ENCODE measurements around the gene DGKB.
A peak's percentile ranks its signal among the peaks of the same experiment; 100 is the strongest.

DGKB gene

DNA sequence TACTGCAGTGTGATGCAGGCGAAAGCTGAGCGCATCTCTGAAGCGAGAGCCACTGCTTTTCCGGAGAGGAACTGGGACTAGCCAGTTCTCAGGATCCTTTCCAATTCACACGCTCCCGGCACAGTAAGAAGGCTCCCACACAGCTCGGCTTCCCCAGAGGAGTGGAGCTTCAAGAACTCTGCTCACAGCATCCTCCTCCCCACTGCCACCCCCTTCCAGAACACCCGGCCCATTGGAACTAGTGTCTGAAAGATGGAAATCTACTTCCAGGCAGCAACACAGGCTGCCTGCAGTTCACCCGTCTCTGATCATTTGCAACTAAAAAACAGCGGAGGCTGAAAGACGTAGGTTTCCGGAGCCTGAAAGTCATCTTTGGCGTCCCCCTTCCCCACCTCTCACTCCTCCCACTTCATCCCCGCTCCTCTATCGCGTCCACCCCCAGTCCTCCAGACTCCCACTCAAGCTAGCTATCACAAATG, at the start of gene DGKB:
Gene DGKB (minus strand): TSS at position 163 of the 479 bp plus-strand sequence.
- peak; percentile 55 for DNase-seq

DNA sequence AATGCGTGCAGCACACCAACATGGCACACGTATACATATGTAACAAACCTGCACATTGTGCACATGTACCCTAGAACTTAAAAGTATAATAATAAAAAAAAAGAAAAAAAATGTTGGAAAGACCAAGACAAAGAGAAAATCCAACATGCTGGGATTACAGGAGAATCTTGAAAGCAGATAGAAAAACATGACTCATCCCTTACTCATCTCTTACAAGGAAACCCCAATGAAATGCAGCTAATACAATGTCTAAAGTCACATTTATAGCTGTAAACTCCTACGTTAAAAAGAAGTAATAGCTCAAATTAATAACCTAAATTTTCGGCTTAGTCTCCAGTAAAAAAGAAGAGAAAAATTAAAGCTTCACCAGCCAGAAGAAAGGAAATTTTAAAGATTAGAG, 47.5 kb upstream of the DGKB start:
- DNase-seq = no peak

DNA sequence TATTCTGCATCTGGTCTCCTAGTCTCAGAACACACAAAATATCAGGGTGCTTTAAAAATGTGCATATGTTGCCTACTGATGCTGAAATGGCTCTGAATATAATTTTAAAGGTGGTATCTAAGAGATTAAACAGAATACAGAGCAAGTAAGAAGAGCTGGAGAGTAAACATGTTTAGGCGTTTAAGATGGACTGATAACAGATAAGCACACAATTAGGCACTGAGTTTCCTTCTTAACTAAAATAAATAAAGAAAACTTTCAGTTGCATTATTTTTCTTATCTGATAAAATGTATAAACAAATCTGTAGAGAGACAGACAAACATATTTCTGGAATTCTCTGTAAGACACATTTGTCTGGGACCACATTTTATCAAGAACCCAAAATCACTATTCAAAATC, 35.6 kb upstream of the DGKB start:
- no peak for DNase-seq

DNA sequence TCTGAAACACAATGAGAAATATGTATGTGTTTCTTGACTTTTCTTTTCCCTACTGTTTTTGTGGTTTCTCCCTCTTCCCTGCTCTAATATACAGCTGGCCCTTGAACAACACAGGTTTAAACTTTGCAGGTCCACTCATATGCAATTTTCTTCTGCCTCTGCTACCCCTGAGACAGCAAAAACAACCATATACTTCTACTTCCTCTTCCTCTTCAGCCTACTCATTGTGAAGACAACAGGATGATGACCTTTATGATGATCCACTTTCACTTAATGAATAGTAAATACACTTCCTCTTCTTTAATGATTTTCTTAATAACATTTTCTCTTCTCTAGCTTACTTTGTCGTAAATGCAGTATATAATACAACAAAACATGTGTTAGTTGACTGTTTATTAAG, 35.0 kb upstream of the DGKB start:
- no peak for DNase-seq

DNA sequence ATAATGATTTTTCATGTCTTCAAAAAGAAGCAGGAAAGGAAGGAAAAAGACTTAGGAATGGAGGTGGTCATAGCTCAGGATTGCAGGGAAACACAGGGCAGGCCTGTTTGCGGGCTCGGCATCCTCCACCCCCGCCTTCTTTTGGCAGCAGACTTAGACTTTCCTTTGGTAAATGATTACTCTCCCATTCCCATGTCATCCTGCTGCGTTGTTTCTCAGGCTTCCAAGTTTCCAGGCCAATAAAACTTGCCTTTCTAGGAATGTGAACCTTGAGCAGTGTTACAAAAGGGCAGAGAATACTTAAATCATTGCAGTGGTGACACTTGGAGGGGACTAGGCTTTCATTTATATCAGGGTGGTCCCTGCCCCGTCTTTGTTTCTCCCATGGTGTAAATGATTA, 34.0 kb upstream of the DGKB start:
- DNase-seq = no peak

DNA sequence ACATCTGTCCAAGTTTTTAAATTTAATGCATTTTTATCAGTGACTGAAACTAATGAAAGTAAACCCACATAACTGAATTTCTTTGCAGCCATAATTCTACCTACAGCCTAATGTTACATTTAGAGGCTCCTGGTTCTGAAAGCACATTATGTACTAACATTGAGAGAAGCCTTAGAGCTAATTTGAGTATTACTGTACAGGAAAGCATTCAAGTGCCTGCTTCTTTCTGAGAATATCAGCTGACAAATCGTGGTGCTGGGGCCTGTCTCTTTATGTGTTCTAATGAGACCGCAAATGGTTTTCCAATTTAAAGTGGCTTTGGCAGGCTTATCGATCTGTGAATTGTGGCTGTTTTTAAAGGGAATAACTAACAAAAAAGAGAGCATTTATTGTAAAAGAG, 32.3 kb upstream of the DGKB start:
- DNase-seq = no peak

DNA sequence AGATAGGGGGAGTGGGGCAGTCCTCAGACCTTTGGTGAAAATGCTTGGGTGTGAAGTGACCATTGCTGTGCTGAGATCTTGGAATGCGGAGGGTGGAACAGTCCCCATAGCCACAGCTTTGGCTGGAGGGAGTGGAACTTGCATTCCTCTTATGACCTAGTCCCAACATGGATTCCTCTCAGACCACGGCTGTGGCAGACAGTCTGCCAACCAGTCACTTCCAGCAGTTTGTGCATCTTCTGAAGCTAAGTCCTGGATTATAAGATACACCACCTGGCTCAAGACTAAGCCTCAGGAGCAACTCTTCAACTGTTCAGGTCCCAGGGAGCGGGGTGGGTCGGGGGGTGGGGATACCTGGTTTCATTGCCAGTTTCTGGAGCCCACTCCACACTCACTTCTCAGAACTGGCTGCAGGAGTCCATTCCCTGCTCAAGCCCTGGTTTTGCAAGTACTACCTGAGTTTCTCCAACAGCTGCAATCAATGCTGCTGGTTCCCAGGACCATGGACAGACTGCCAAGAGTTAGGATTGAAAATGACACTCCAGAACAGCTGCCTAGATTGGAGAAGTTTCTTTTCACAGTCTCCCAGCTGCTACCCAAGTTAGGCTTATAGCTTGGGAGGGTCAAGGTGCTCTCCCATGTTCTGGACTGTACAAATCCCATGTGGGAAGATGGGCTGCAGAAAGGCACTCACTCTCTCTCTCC, 29.1 kb upstream of the DGKB start:
- no peak for DNase-seq

DNA sequence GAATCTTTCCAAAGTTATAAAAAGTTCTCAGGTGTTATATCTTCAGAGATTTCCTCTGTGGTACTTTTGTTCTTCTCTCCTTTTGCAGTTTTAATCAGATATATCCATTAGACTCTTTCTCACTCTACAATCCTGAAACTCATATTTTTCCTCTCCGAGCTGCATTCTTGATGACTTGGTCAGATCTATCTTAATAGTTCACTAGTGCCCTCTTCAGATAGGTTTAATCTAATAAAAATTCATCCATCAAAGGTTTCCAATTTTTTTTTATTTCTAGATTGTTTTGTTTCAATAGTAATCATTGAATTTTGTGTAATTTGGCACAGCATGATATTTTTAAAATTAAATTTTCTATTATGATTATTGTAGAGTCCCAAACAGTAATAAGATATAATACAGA, 21.8 kb upstream of the DGKB start:
- no peak for DNase-seq

DNA sequence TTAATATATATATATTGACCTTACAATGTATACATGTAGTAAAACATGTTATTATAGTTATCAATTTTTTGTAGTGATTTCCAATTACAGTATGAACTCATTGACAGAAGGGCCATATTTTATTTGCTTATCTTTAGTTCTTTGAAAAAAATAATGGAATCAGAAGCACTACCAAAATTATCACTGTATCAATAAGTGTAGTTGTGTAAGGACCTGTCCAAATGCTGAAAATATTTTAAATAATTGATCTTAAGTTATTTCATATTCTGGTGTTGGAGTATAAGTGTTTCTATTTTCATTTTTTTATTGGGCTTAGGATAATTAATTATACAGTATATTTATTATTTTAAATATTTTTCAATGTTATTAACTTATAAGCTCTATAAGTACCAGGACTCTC, 8.5 kb upstream of the DGKB start:
- no peak for DNase-seq

DNA sequence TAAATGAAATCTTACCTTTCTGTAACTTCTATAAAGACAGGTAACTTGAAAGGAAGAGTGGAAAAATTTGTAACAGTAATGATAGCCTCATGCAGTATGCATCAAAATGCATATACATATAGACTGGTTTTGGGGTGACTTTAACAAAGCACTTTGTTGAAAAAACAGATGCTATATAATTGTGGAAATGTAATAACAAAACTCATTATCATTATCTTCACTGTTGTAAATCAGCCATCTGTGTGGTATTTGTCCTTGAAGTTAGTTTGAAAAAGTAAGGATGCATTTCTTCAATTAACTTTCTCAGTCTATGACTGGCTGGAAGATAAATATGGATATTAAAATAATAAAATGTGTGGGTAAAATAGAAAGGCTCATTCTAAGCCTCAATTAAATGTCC, 6.1 kb upstream of the DGKB start:
- DNase-seq = no peak

DNA sequence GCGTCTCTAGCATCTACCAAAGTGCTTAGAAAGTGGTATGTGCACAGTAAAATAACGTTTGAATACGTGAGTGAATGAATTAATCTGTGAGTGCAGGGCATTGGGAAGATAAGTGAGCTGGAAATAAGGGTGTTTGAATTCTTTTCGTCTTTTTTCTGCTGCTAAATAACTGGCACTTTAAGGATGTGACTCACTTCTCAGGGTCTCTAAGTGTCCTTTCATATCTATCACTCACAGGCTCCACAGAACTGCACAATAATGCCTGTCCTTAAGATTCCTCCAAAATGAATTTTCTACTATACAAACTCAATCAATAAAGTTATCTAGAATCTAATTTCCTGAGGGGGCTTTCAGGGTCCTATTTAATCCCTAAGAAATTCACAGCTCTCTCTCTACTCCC, 3.2 kb upstream of the DGKB start:
- no peak for DNase-seq

DNA sequence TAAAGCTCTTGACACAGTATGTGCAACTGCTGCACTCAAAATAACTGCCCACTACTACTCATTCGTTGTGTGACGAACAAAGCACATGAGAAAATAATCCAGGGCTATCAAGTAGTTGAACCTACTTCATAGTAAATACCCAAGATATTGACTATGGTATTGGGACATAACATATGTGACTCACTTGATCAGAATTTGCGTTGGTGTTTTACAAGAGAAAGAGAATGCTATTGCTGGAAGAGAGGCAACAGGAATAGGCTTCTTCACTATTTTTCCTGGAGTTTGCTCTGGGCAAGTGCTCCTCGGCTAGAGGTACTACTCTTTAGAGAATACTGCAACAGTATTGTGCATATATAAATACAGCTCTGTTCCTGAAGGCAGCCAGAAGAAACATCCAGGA, 2.5 kb downstream of the DGKB start:
- DNase-seq = no peak

DNA sequence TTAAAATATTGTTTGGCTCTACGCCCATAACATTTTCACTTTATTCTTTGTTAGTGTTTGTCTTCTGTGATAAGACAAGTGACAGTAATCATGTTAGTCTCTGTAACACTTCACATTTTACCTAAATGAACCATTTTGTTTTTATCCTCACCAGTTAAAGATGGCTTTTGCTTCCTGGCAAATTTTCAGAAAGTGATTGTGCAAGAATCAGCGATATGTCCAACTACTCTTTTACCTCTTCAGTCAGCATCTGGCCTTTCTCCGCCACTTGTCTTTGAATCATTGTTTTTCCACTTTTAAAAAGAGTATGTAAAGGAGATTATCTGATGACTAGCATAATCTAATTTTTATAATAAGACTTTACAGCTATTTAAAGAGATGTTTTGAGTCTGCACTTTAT, 3.5 kb downstream of the DGKB start:
- no peak for DNase-seq

DNA sequence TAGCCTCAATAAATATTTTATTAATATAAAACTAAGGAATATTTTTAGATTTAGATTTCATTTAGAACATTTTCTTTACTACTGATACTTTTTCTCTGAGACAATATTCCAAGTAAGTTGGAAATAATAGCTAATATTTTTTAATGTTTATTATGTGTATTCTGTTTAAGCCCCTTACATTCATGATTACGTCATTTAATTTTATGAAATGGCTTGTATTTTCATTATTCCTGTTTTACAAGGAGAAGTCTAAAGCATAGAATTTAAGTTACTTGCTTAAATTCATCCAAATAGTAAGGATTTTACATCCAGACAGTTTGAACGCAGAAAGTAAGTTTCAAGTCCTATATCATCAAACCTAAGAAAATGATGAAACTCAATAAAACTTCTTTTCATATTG, 6.1 kb downstream of the DGKB start:
- DNase-seq = no peak

DNA sequence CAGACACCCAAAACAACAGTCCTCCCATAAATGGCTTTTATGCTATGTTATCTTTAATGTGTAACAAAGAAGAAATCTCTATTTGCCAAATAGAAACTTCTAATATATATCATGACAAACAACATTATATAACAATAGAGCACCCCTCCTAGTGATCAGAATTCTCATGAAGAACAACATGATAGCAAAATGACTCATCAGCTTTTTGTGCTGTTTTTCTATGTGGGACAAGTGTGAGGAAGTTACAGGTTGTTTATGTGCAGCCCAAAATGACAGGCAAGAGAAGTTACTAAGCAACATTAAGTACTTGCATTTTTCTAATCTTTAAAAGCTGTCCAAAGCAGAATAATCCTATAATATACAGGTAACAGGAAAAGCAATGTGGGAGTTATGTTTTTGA, 7.7 kb downstream of the DGKB start:
- no peak for DNase-seq

DNA sequence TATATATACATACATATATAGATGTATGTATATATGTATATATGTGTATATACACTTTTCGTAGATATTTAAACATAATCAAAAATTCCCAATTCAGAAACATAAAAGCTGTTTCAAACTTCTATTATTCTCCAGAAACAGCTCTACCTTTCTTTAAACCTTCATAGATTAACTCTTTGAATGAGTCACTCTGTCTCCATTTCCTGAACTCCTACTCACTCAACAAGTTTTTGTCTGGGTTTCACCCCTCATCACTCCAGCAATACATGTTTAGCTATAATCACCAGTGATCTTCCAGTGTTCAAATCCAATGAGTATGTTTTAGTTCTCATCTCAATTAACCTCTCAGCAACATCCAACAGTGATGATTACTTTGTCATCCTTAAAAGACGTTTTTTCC, 9.6 kb downstream of the DGKB start:
- no peak for DNase-seq

DNA sequence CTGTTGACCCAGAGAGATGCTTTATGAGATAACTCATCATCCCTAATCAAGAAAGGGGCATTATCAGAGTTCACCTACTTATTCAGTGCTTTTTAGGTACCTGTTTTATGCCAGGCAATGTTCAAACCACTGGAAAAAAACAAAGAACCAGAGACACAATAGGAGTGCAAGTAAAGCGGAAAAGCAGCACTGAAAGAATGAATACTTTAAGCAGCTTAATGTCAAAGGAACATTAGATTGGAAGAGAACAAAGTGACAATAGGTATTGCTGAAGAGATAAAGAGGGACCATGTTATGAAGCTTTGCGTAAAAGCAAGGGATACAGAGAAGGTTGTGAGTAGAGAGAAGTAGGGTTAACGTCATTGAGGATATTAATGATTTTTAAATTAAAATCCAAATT, 11.3 kb downstream of the DGKB start:
- no peak for DNase-seq

DNA sequence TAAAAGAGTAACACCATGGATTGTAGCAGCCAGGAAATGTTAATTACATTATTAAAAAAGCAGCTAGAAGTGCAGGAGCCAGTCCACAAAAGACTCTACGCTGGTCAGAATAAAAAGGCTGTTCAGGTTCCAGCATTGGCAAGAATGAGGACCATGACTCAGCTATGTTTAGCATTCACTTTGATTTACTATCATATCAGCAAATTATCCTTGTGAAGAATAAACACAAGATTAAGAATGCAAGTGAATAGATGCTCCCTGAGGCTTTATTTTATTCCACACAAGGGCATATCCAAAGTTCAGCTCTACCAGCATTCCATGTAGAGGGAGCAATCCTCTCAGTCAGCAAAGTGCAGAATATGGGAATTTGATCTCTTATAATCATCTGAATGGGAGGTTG, 13.6 kb downstream of the DGKB start:
- DNase-seq = no peak

DNA sequence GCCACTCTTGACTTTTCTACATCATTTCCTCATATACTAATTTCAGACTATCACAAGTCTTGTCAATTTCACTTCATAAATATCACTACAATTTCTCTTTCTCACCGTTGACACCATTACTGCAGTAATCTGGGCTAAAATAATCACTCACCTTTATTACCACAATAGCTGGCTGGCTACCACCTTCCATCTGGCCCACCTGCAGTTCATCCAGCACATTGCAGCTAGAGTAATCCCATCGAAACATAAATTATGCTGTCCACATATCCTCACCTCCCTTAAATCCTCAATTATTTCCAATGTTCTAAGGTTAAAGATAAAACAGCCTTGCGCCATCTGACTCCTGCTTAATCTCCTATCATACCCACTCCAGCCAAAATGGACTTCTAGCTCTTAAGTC, 16.0 kb downstream of the DGKB start:
- no peak for DNase-seq

DNA sequence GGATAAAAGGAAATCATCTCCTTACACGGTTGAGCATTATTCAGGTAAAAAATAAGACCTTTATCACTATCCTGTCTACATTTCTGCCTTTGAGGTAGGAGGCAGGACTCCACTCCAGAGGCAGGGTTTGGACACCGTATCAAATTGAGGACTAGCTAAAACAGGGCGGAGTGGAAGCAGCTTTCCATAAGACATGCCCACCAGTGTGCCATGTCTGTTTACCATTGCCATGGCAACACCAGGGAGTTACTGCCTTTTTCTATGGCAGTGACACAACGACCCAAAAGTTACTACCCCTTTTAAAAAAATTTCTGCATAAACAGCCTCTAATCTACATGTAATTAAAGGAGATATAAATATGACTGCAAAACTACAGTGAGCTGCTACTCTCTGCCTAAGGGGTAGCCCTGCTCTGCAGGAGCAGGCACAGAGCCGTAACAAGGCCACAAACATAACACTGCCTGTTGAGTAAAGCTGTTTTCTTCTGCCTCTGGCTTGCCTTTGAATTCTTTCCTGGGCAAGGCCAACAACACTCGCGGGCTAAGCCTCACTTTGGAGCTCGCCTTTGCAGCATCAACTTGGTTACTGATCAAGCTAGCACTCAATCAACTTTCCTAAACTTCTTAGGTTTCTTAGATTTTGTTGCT, 26.5 kb downstream of the DGKB start:
- no peak for DNase-seq

DNA sequence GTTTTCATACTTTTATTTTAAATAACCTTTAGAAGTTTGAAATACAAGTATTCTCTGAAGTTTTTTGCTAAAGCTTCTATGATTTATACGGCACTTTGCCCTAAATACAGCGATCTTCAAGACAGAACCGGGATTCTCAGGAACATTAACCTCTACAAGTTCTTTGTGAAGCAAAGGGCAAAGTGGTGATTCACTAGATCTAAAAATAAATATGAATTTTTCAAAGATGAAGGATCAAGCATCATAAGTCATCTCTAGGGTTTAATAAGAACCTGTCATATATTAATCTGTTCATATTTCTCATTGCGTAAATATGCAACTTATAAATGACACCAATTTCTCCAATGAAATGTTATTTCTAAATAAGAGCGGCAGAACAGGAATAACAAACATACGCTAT, 30.7 kb downstream of the DGKB start:
- no peak for DNase-seq

DNA sequence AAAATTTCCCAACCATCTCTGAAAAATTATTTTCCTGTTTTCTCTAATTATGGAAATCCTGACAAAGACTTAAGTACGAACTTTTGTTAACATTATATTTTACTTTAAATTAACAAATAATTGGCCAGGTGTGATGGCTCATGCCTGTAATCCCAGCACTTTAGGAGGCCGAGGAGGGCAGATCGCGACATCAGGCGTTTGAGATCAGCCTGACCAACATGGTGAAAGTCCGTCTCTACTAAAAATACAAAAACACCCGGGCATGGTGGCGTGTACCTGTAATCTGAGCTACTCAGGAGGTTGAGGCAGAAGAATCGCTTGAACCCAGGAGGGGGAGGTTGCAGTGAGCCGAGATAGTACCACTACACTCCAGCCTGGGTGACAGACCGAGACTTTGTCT, 32.2 kb downstream of the DGKB start:
- no peak for DNase-seq

DNA sequence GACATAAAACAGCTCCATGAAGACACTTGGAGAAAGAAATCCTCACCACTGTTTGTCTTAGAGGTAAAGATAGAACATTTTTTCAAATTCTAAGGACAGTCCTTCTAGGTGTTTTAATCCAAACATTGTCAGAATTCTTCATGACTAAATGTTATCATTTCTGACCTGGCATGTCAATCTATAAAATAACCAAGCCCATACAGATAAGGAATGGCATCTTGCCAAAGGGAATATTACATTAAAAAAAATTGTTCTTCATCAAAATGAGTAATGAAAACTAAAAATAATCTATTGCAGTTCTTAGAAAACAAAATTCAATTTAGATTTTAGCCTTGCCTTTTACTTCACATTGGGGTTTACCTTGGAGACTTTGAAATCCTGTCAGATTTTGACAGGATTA, 33.6 kb downstream of the DGKB start:
- DNase-seq = no peak

DNA sequence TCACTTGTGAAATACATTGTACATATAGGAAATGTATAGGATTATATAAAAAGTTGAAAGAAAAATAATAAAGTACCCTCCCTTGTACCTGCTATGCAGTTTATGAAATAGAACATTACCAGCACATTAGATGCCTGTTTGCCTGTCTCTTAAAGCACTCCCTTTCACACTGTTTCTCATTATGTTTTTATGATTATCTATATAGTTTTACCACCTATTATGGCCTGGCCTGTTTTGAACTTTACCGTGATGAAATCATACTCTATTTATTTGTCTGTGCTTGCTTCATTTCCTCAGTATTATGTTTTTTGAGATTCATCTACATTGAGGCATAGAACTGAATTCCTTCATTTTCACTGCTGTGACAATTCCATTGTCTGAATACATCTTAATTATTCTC, 41.1 kb downstream of the DGKB start:
- no peak for DNase-seq

DNA sequence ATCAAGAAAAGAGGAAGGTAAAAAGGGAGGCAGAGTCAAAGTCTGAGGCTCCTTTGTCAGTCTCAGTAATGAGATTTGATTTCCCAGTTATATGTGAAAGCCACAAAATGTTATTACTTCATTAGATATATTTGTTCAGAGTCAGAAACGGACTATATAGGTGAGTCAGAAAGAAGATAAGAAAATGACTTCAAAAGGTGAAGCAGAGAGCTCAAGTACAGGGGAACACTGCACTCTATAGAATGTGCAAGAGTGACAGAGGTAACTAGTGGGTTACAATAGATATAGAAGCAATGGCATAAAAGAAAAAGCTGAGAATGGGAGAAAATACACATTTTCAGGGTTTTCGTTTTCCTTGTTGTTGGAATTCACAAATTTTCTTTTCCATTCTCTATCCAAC, 43.3 kb downstream of the DGKB start:
- no peak for DNase-seq

Measured in NCI-H1417 treated with DMSO at 0.1 percent for 48 hours (cell line).